Stimulated activated CD8-positive, alpha-beta memory T cell treated with anti-CD3 and anti-CD28 coated beads, Interleukin-12 subunit alpha, Interleukin-12 subunit beta, amount 100 ng/mL, for 4 hours (primary cell): Measurements from ENCODE around the gene VPS11.

Experiments used
- DNase-seq: peaks from one replicate; pipeline ENCODE4 v3.0.0-alpha.2; 2020; ENCODE audit warnings: low read depth

VPS11 gene

DNA sequence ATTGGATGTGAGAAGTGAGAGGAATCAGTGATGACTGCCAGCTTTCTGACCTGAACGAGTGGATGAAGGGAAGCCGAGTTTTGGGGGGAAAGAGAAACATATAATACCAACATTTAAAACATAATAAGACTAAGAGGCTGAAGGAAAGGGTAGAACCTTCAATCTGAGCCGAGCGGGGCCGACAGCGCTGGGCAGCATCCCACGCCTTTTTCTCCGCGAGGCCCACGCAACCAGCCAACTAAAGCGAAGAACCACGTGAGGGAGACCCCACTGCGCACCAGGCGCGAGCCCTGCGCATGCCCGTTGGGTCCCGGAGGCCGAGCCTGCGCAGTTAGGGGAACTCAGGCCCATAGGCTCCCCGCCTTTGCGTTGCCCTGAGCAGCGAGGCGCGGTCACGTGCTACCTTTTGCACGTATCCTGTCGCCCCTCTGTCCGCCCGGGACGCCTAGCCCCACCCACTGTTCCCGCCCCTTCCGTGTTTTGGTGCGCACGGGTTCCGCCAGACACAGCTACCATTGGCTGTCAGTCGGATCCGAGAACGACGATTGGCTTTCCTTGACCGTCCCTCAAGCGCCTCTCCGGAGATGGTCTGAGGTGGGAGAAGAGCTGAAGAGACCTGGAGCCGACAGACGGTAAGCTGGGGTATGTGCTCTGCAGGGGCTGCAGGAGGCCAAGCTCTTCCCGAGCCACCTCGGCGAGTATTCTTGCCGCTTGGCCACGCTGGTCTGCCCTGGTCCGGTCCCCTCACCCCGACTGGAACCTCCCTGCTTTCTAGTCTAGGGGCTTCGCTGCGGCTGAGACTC lies 53.6 kb downstream of the VPS11 start, which contains the start of gene HINFP:
TSS of gene HINFP (plus strand) at position 573 of the 803 bp plus-strand sequence. CDS start 5,365 bp downstream, outside the sequence.
- DNase-seq: peak; percentile 100

DNA sequence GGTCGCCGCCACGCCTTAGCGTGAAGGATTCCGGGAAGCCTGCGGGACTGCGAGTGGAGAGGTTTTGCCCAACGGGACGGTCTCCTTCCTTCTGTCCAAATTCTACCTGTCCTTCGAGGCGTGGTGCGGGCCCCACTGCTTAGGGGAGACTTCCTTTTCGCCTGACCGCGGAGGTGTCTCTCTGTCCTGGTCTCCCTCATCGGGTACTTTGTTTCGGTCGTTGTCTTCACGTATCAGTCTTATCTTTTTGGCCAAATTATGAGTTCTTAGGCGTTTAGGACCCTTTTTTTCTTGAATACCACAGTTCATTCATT lies 54.1 kb downstream of the VPS11 start:
- no peak for DNase-seq

DNA sequence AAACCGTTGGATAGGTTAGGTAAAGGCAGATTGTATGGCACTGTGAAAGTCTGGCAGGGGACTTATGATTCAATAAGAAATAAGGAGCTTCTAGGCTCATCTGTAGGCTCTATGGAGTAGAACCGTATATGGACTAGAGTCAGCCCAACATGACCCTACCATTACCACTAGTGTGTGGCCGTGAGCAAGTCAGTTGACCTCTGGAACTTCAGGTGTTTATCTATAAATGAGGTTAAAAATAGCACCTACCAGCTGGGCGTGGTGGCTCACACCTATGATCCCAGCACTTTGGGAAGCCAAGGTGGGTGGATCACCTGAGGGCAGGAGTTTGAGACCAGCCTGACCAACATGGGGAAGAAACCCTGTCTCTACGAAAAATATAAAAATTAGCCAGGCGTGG lies 58.2 kb downstream of the VPS11 start:
- DNase-seq: no peak

DNA sequence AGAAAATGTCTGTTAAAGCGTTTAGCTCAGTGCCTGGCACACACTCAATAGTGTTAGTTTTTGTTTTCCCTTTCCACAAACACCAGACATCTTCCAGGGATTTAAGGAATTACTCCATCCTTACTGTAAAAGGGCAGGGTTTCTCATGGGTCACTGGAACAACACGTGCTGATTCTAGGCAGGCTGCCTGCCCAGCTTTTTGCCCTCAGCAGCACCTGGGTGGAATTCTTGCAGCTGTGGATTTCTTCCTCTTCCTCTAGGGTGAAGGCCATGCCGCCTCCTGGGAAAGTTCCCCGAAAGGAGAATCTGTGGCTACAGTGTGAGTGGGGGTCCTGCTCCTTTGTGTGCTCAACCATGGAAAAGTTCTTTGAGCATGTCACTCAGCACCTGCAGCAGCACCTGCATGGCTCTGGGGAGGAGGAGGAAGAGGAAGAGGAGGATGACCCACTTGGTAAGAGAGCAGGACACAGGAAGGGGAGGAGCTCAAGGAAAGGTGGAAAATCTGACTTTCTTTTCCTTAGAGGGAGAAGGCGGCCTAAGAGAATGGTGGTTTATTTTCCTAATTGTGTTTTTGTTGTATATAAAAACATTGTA lies 59.2 kb downstream of the VPS11 start:
- DNase-seq: no peak

DNA sequence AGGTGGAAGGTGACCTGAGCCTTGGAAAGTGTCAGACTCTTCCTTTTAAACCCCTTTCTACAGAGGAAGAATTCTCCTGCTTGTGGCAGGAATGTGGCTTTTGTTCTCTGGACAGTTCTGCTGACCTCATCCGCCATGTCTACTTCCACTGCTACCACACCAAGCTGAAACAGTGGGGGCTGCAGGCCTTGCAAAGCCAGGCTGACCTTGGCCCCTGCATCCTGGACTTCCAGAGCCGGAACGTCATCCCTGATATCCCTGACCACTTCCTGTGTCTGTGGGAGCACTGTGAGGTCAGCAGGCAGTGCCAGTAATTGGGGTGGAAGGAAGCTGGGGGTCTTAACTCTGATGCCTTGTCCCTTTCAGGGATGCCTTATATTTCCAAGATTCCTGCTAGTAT lies 63.0 kb downstream of the VPS11 start:
- DNase-seq: no peak
